Fibroblast of villous mesenchyme (primary cell): ENCODE data around the gene PAPLN. TPM values are rescaled to one million over a fixed set of nuclear protein-coding genes. Genes with fewer than 3 reads are reported as not detected.

ENCODE experiments used
- DNase-seq: peaks from one replicate; pipeline ENCODE4 v3.0.0-alpha.2; 2010; ENCODE audit warnings: low read depth
- H3K4me3 ChIP-seq: 2 replicates; pipeline ENCODE4 v1.5.1; 2011; ENCODE audit warnings: low read depth, mild to moderate bottlenecking, low read length
- total RNA-seq: library from RNA; depleted of rRNA; stranded (reverse); fragments of >200 nt; gene quantifications from 2 replicates; pipeline ENCODE4 v1.2.3, GENCODE V29; 2012
- TF ChIP-seq, protein P1 (sequence below): IDR thresholded peaks from 2 replicates; pipeline ENCODE4 v1.5.1; 2012; ENCODE audit warnings: low read depth, mild to moderate bottlenecking, low read length; ENCODE audit not compliant: insufficient read depth

The PAPLN gene
- total RNA-seq, 1 donor = 4.3 TPM

DNA sequence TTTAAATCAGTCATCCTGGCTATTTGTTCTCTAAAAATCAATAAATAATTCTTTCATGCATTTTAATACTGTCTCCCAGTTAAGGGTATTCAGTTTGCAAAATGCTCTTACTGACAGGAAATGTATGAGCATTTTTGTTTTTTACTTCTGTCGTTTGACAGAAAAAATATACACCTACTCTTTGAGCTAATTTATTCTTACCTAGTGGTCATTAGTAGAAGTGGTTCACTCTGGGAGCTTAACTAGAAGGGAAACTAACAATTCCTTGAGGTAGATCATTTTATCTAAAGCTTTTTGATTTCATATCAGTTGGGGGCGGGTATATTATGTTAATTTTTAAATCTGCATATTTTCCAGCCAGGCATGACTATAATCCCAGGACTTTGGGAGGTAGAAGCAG, 33.8 kb upstream of the PAPLN start:
- no peak overlapping the region for H3K4me3 ChIP-seq
- no peak for DNase-seq
- TF ChIP-seq, protein P1, sequence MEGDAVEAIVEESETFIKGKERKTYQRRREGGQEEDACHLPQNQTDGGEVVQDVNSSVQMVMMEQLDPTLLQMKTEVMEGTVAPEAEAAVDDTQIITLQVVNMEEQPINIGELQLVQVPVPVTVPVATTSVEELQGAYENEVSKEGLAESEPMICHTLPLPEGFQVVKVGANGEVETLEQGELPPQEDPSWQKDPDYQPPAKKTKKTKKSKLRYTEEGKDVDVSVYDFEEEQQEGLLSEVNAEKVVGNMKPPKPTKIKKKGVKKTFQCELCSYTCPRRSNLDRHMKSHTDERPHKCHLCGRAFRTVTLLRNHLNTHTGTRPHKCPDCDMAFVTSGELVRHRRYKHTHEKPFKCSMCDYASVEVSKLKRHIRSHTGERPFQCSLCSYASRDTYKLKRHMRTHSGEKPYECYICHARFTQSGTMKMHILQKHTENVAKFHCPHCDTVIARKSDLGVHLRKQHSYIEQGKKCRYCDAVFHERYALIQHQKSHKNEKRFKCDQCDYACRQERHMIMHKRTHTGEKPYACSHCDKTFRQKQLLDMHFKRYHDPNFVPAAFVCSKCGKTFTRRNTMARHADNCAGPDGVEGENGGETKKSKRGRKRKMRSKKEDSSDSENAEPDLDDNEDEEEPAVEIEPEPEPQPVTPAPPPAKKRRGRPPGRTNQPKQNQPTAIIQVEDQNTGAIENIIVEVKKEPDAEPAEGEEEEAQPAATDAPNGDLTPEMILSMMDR = no peak

- no peak for DNase-seq
- H3K4me3 ChIP-seq = no peak overlapping the region
- TF ChIP-seq, protein P1 = no peak
Measured at GRCh38 chr14:73207615-73208014, 29.7 kb upstream of the PAPLN start.

DNA sequence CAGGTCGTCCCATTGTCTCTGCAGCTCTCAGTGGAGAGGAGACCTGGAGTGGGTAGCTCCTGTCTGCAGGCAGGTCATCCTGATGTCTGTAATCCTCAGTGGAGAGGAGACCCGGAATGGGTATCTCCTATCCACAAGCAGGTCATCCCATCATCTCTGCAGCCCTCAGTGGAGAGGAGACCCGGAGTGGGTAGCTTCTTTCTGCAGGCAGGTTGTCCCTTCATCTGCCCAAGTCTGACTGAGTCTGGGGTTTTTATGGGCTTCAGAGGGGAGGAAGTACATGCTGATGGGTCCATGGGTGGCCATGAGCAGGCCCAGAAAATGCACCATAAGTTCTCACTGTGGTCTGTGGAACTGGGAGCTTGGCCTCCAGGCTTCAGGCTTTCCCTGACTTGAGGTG, 28.9 kb upstream of the PAPLN start:
- TF ChIP-seq, protein P1 = no peak
- H3K4me3 ChIP-seq = no peak overlapping the region
- no peak for DNase-seq

GRCh38 chr14:73208846-73209245, 28.5 kb upstream of the PAPLN start:
- TF ChIP-seq, protein P1 = no peak
- H3K4me3 ChIP-seq = no peak overlapping the region
- no peak for DNase-seq

GRCh38 chr14:73209953-73210352, 27.4 kb upstream of the PAPLN start:
- DNase-seq = peak; percentile 39
- no peak overlapping the region for H3K4me3 ChIP-seq
- TF ChIP-seq, protein P1 = no peak

DNA sequence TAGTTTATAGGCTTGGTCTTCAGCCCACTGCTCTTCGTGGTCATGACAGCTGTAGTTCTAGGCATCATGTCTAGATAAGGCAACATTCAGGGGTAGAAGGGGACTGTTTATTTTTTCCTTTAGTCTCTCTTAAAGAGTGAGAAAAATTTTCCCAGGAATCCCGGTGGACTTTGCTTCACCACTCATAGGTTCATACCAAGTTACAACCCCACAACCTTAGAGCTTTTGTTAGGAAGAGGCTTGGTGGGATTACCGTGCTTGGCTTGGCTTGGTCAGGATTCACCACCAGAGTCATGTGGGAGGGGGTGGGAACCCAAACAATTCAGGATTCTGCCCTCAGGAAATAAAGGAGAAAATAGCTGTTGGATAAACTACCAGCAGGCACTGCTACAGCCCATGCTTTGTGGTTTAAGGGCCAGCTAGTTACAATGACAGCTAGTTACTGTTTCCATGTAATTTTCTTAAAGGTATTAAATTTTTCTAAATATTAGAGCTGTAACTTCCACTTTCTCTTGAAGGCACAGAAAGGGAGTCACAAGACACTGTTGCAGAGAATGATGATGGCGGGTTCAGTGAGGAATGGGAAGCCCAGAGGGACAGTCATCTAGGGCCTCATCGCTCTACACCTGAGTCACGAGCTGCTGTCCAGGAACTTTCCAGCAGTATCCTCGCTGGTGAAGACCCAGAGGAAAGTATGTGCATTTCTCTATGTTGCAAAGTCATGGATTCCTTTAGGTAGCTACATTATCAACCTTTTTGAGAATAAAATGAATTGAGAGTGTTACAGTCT, 25.9 kb upstream of the PAPLN start:
- DNase-seq = no peak
- H3K4me3 ChIP-seq = no peak overlapping the region
- TF ChIP-seq, protein P1 = no peak

- DNase-seq = peak; percentile 44
- TF ChIP-seq, protein P1 = no peak
- H3K4me3 ChIP-seq = no peak overlapping the region
Measured at GRCh38 chr14:73216030-73216429, 21.3 kb upstream of the PAPLN start.
